NCI-H1417 treated with DMSO at 0.1 percent for 48 hours (cell line): ENCODE measurements around the gene CSAD.
"Not testable (repeated sequence)": the region's sequence is repeated elsewhere in the genome, so short reads cannot be mapped to it uniquely, and the experiment has no call there.

Source experiments
- DNase-seq: peaks from one replicate; lab custom pipeline; 2025; lab: John Stamatoyannopoulos, UW

The CSAD gene

GRCh38 chr12:53179687-53180219, 972 bp downstream of the CSAD start:
- DNase-seq = no peak

DNA sequence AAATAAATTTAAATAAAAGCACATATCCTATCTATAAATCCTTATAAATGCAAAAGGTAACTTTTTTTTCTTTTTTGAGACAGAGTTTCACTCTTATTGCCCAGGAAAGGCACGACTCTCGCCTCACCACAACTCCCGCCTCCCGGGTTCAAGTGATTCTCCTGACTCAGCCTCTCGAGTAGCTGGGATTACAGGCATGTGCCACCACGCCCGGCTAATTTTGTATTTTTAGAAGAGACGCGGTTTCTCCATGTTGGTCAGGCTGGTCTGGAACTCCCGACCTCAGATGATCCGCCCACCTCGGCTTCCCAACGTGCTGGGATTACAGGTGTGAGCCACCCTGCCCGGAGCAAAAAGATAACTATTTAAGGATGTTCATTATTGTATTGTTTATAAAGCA, 1.9 kb downstream of the CSAD start:
- not testable (repeated sequence) for DNase-seq

DNA sequence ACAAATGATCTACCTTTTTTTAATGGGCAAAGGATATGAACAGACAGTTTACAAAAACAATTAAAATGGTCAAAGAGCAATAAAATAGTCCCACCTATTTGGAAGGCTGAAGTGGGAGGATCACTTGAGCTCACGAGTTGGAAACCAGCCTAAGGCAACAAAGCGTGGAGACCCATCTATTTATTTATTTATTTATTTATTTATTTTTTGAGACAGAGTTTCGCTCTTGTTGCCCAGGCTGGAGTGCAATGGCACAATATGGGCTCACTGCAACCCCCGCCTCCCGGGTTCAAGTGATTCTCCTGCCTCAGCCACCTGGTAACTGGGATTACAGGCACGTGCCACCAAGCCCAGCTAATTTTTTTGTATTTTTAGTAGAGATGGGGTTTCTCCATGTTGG, 3.3 kb downstream of the CSAD start:
- DNase-seq = not testable (repeated sequence)

DNA sequence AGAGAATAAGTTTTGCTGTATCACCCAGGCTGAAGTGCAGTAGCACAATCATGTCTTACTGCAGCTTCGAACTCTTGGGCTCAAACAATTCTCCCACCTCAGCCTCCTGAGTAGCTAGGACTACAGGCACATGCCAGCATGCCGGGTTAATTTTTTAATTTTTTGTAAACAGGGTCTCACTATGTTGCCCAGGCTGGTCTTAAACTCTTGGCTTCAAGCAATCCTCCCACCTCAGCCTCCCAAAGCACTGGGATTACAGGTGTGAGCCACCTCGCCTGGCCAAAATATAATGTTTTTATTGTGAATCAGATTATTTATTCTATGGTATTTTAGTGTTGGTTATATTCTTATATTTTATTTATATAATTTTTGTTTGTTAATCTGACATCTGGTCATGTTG, 4.0 kb downstream of the CSAD start:
- DNase-seq = no peak

GRCh38 chr12:53174881-53175491, 5.7 kb downstream of the CSAD start:
- peak; percentile 70 for DNase-seq

- DNase-seq = no peak
Measured at GRCh38 chr12:53173085-53173715, 7.5 kb downstream of the CSAD start.

DNA sequence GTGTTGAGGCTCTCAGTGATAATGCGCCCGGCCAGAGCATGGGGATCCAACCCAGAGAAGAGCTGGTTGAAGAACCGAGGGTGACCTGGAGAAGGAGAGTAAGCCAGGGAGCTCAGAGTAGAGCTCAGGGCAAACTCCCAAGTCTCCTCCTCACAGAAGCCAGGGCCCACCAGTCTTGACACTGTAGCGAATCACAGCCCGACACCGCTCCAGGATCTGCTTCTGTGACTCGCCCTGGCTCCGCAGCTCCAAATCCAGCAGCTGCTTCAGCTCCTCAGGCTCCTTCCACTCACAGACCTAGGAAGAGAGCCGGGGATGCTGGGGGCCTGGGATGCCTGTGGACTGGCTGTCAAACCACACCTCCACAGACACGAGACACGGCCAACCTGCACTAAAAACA, 8.4 kb downstream of the CSAD start:
- DNase-seq = no peak

- DNase-seq = no peak
Measured at GRCh38 chr12:53171725-53172329, 8.9 kb downstream of the CSAD start.

DNA sequence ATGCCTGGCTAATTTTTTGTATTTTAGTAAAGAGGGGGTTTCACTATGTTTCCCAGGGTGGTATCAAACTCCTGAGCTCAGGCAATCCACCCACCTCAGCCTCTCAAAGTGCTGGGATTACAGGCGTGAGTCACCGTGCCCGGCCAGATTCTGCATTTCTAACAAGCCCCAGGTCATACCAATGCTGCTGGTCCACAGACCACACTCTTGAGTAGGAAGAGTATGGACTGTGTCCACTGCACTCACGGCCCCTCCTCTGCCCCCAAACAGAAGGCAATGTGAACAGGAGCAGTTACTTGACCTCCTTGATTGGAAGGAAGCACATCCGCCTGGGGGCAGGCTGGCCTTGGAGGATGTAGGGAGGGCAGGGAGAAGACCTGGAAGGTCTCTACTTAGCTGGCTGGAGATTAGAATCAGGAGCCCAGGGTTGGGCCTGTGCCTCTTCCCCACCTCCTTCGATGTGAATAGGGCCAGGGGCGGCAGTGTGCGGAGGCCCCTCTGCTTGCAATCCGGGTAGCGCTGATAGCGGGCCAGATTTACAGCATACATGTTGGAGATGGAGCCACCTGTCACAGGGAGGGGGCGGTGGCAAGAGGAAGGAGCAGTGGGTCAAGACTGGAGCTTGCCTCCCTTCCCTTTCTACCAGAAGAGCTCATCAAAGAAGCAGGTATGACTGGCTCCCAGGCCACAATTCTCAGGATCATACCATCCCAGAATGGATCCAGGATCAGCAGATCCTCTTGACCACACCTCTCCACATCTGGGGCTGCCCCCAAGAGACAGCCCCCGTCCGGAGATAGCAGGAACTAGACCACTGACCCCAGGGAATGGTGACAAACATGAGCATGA, 9.6 kb downstream of the CSAD start:
- DNase-seq = no peak

DNA sequence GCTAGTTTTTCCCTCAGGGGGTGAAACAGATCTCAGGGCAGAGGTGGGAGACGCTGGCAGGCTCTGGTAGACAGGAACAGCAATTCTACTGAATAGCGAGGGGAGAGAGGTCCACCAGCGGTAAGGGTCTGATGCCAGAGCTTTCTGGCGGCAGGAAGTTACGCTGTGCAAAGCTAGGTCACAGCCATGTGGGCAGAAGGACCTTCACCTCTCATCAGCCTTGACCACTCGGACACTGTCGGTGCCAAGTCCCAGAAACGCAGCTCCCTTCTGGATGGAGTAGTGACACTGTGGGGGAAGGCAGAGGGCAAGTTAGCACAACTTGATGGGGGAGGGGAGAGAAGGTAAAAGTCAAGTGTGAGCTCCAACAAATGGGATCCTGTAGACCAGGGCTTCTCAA, 10.5 kb downstream of the CSAD start:
- no peak for DNase-seq

DNA sequence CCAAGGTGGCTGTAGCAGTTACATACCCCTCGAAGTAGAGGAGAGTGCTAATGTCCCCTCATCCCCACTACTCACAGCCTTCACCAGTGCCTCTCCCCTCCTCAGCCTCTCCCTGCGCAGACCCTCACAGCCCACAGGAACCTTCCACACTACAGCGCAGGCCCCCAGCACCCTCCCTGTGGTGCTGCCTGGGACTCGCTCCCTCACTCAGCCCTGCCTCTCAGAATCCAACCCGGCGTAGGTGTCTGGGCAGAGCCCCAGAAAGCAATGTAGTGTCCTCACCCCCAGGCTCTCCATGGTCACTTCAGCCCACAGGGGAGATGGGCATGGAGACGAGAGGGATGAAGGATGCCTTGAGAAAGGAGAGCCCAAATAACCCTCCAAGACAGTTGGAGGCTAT, 11.1 kb downstream of the CSAD start:
- no peak for DNase-seq

GRCh38 chr12:53166837-53167236, 13.9 kb downstream of the CSAD start:
- DNase-seq = no peak

- not testable (repeated sequence) for DNase-seq
Measured at GRCh38 chr12:53163008-53163407, 17.7 kb downstream of the CSAD start.

GRCh38 chr12:53161119-53161911, 19.4 kb downstream of the CSAD start:
- DNase-seq = no peak

DNA sequence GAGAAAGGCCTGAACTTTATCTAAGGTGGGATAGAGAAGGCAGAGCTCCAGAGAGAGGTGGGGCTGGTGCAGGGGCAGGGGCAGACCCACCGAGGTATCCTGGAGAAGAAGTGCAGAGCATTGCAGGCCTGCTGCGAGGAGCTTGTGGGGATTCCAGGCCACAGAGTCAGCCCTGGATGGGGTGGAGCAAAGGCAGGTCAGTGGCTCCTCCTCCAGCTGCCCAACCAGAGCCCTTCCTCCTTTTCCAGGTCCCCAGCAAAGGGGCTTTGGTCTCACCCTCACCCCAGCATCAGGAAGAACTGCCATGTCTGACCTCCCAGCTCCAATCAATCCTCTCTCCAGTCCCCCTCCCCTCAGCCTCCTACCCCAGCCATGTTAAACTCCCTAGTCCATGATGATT, 20.1 kb downstream of the CSAD start:
- no peak for DNase-seq

DNA sequence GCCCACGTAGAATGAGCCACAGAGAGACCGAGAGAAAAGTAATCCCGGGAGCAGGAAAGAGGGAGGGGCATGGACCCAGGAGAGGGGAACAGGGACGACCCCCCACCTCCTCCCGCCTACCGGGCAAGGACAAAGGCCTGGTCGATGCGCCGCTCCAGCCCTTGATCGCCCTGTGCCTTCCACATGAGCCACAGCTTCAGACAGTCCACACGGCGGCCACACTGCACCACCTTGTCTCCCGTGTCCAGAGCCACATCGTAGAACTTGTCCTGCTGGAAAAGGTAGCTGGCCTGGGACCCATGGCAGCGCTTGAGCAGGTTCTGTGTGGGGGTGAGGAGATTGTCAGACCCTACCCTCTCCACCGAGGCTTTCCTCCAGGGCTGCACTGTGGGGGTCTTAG, 20.7 kb downstream of the CSAD start:
- DNase-seq = no peak

DNA sequence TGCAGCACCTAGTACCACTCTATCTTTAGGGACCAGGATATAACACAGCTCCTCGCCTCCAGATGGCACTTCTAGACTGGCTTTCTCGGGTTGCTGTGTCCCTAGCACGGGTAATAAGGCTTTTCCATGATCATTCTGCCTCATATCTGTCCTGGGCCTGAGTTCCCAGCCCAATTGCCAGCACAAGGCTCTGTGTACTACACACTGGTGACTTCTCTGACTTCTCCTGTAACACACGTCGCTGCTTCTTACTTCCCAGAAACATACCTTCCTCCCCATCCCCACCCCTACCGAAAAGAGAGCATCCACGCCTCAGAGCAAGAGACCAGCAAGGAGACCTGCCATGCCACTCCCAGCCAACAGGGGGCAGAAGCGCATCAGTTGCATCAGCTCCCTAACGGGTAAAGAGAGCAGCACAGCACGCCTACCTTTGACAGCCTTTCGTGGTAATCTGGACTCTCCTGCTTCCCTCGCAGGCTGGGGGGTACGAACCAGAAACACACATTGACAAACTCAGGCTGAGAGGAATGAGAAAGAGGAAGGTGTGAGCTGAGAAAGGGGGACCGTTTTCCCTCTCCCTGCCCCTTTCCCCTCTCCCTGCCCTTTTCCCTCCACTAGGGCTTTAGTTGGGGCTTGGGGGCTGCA, 21.4 kb downstream of the CSAD start:
- DNase-seq = peak; percentile 18

DNA sequence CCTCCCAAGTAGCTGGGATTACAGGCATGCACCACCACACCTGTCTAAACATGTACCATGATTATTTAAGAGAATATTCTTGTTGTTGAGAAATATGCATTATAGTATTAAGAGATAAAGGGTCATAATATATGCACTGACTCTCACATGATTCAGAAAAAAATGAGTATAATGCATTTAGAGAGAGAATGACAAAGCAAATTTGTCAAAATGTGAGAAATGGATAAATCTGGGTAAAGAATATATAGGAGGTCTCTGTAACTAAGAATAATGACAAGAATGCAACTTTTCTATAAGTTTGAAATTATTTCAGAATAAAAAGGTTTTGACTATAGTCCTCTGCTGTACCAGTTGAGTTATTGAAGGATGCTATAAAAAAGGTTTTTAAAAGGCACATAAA, 28.3 kb downstream of the CSAD start:
- DNase-seq = no peak

DNA sequence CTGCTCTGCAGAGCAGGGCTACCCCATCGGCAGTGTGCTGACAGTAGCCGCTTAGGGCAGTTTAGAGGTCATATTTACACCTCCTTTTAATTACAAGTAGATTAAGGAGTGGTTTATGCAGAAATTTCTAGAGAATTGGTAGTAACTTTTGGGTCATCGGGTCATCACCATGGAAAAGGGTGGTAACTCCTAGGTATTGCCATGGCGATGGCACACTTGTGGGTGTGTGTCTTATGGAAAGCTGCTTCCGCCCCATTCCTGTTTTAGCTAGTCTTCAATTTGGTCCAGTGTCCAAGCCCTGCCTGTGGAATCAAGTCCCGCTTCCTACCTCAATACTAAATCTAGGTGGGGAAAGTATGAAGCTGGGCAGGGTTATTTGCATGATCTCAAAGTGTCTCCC, 29.7 kb downstream of the CSAD start:
- DNase-seq = no peak

DNA sequence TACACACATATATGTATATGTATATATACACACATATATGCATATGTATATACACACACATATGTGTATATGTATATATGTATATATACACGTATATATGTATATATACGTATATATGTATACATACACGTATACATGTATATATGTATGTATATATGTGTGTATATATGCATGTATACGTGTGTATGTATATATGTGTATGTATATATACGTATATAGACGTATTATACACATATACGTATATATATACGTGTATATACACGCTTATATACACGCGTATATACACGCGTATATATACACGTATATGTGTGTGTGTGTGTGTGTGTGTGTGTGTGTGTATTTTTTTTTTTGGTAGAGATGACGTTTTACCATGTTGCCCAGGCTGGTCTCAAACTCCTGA, 33.1 kb downstream of the CSAD start:
- DNase-seq = no peak

GRCh38 chr12:53147181-53147580, 33.5 kb downstream of the CSAD start:
- no peak for DNase-seq
